Endometrium (tissue), 2 donors: ENCODE measurements around the gene SLC6A17.

Experiments used
- FAIRE-seq: peaks from 2 replicates; lab custom pipeline; 2012; peaks lifted over from hg19 to GRCh38; lab: Jason Lieb, UNC
- donor health status: control.
- donor health status: control.

Gene SLC6A17

GRCh38 chr1:110174961-110175360 lies 24.7 kb downstream of the SLC6A17 start:
- no peak for FAIRE-seq

- no peak for FAIRE-seq
These were observed 26.1 kb downstream of the SLC6A17 start for GRCh38 chr1:110176299-110176956.

GRCh38 chr1:110177775-110178174 lies 27.5 kb downstream of the SLC6A17 start:
- FAIRE-seq: no peak

DNA sequence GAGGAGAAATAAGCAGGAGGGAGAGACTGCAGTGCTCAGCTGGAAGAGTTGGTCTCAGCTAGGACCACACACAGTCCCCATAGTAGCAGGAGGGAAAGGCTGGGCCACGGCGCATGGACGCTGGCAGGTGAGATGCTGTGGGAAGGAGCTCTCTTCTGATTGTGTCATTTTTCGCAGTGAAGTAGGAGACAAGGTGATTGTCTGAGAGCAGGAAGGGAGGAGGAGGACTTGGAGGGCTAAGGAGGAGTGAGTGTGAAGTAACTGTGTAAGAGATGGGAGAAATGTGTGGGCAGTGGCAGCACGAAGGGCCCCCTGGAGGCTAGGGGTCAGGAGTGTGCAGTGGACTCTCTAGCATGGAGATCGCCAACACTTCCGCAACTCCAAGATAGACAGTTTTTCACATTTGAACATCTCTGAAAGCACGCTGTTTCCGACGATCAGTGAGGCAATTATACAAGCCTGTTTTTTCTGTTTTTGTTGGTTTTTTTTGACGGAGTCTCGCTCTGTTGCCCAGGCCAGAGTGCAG lies 33.4 kb downstream of the SLC6A17 start:
- FAIRE-seq: no peak

DNA sequence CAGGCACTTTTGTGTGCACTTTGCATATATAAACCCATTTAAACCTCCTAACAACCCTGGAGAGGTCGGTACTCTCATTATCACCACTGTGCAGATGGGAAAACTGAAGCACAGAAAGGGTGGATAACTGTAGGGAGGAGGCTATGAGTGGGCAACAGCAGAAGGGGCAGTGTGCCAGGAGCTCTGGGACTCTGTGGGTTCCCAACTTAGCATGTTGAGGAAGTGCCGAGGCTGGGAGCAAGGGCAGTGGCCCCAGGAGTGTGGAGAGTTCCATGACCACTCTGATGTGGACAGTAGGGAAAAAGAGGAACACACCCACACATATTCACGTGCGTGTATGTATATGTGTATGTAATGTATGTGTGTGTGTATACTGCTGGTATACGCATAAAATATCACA lies 34.2 kb downstream of the SLC6A17 start:
- FAIRE-seq: no peak

- no peak for FAIRE-seq
These were observed 34.9 kb downstream of the SLC6A17 start for GRCh38 chr1:110185181-110185580.

- no peak for FAIRE-seq
These were observed 36.3 kb downstream of the SLC6A17 start for GRCh38 chr1:110186558-110186957.

DNA sequence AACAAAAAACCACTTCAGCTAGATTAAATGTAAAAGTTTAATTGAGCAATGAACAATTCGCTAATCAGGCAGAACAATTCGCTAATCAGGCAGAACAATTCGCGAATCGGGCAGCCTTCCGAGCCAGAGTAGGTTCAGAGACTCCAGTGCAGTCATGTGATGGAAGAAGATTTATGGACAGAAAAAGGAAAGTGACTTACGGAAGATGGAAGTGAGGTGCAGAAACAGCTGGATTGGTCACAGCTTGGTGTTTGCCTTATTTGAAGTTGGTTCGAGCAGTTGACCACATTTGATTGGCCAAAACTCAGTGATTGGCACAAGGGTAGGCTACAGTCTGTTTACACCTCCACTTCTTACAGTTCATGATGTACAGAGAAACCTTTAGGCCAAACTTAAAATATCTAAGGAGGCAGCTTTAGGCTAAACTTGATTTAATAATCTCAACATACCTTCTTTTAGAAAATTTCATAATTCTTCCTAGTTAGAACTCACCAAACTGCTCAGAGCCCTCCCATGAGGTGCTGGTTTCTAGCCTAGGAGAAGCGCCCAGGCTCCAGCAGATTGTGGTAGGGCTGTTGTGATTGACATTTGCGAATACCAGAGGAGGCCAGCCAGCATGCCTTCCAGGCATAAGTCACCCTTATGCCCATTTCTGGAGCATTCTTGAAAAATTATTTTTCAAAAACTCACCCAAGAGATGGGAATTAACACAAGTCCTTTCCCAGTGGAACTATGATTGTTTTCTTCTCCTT lies 37.0 kb downstream of the SLC6A17 start:
- no peak for FAIRE-seq

DNA sequence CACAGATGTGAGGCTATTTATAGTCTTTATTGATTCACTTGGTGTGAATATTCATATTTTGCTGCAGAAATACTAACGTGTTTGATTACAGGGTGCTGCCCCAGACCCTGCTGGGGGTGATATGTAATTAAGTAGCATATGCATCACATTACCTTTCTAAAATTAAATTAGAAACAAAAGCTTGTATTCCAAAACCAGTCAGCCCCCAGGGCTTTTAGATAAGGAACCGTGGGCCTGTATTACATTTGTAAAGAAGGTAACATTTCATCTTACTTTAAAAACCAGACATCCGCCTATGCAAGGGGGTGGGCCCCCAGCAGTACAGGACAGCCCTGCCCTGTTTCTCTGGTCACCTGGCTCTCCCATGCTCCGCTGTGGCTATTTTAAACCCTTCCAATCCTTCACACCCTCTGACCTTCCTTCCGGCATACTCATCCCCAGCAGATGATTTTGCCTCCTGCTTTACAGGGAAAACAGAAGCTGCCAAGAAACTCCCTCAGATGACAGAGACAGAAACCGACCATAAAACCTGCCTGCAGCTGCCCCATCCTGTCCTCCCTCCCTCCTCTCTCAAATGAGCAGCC lies 37.8 kb downstream of the SLC6A17 start:
- FAIRE-seq: no peak

- FAIRE-seq: no peak
These were observed 38.9 kb downstream of the SLC6A17 start for GRCh38 chr1:110189181-110189580.

GRCh38 chr1:110190282-110190929 lies 40.1 kb downstream of the SLC6A17 start:
- no peak for FAIRE-seq

DNA sequence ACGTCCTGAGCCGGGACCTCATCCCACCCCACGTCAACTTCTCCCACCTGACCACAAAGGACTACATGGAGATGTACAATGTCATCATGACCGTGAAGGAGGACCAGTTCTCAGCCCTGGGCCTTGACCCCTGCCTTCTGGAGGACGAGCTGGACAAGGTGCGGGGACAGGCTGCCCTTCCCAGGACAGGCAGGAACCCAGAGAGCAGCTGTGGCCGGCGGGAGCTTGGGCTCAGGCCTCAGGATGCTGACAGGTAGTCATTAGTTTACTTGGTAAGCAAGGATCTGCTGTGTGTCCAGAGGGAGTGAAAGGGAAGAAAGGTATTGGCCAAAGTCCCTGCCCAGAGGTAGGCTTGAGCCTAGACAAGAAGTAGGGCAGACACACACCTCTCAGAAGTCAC lies 42.2 kb downstream of the SLC6A17 start:
- no peak for FAIRE-seq

GRCh38 chr1:110195196-110195595 lies 44.9 kb downstream of the SLC6A17 start:
- FAIRE-seq: no peak

- FAIRE-seq: no peak
These were observed 46.8 kb downstream of the SLC6A17 start for GRCh38 chr1:110196917-110197765.

DNA sequence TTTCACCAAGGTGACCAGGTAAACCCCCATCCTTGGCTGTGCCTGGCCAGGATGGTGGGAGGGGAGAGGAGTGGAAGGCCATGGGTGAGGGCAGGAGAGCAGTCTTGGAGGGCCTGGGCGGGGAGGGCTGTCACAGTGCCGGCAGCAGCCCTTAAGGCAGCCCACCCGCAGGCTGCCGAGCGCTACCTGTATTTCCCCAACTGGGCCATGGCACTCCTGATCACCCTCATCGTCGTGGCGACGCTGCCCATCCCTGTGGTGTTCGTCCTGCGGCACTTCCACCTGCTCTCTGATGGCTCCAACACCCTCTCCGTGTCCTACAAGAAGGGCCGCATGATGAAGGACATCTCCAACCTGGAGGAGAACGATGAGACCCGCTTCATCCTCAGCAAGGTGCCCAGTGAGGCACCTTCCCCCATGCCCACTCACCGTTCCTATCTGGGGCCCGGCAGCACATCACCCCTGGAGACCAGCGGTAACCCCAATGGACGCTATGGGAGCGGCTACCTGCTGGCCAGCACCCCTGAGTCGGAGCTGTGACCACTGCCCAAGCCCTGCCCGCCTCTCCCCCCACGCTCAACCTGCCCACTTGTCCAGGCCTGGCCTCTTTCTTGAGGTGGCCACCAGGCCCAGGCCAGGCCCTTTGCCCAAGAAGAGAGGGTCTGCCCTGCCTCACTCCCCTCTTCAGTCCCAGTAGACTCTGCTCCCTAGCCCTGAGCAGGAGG lies 47.8 kb downstream of the SLC6A17 start:
- FAIRE-seq: no peak

GRCh38 chr1:110198746-110199145 lies 48.5 kb downstream of the SLC6A17 start:
- FAIRE-seq: no peak

DNA sequence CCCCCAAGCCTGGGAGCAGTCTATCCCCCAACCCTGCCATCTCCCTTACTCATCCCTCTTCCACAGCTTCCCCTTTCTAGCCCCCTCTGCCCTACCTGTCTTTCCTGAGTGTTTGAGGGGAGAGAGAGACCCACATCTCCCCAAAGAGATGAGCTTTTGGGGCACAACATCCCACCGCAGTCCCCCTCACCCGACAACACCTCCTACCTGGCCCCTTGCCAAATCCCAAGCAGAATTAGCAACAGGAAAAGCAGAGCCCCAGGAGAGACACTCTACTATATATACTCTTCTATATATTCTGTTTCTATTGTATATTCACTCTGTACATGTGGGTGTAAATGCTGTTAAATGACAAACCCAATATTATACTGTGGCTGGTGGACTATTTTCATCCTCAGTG lies 49.9 kb downstream of the SLC6A17 start:
- FAIRE-seq: no peak

GRCh38 chr1:110200666-110201065 lies 50.4 kb downstream of the SLC6A17 start:
- no peak for FAIRE-seq

- no peak for FAIRE-seq
These were observed 51.0 kb downstream of the SLC6A17 start for GRCh38 chr1:110201157-110201825.

DNA sequence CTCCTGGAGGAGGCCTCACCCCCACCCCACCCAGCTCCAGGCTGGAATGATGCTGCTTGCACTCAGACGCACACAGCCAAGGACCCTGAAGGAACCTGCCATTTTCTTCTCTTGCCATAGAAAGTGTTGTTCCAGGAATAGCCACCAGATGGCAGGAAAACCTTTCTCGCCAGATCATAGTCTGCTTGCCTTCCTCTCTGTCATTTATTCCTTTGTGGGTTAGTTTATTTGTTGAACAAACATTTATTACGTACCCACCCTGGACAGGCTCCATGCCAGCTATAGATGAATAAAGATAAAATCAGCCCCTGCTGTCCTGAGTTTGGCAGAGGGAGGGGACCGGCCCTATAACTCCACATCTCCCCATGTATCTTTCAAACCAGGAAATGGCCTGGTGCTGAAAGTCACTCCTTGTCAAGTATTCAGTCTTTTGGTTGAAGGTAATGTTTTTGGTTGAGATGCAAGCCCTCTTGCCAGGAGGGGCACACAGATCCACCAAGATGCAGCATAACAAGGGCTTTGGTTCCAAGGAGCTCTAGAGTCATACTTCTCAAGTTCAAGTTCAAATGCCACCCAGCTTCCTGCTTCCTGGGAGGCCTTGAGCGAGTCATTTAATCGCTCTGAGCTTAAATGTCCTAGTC lies 52.8 kb downstream of the SLC6A17 start:
- peak; percentile 51 for FAIRE-seq
